MCF 10A (cell line): ENCODE data around the gene MON2. TPM values are rescaled to one million over a fixed set of nuclear protein-coding genes. Genes with fewer than 3 reads are reported as not detected.

Experiments used
- BruUV-seq: library from RNA; stranded (reverse); fragments of 400-500 nt; replicated peaks from 2 replicates; lab custom pipeline; 2021; lab: Mats Ljungman, UMichigan
- CTCF ChIA-PET: fragments of 300-600 bp; sonication (Branson Sonifier 250); formaldehyde crosslinking; extraction: SDS; loops from one replicate; lab custom pipeline; 2021; ENCODE audit warnings: antibody characterized with exemption, inconsistent platforms; lab: Yijun Ruan, JAX
- POLR2A ChIA-PET: fragments of 300-600, 350-650 bp; sonication (Branson Sonifier 250); formaldehyde crosslinking; extraction: SDS; loops from one replicate; lab custom pipeline; 2020; ENCODE audit warnings: antibody characterized with exemption, inconsistent platforms; lab: Yijun Ruan, JAX
- DNase-seq: peaks from one replicate; pipeline ENCODE4 v3.0.0-alpha.2; 2018; ENCODE audit not compliant: unreplicated experiment
- H3K27ac Mint-ChIP-seq: one replicate; pipeline ENCODE4 v1.8.0; 2022; ENCODE audit warnings: mild to moderate bottlenecking, low read depth, mixed read lengths; ENCODE audit not compliant: unreplicated experiment
- H3K27me3 Mint-ChIP-seq: one replicate; pipeline ENCODE4 v1.8.0; 2022; ENCODE audit warnings: mixed read lengths; ENCODE audit not compliant: insufficient read depth, unreplicated experiment
- H3K36me3 Mint-ChIP-seq: one replicate; pipeline ENCODE4 v1.8.0; 2022; ENCODE audit warnings: mild to moderate bottlenecking, moderate library complexity, mixed read lengths; ENCODE audit not compliant: insufficient read depth, unreplicated experiment
- H3K4me1 Mint-ChIP-seq: one replicate; pipeline ENCODE4 v1.8.0; 2022; ENCODE audit warnings: mixed read lengths; ENCODE audit not compliant: insufficient read depth, unreplicated experiment
- H3K4me3 Mint-ChIP-seq: one replicate; pipeline ENCODE4 v1.8.0; 2022; ENCODE audit warnings: mild to moderate bottlenecking, moderate library complexity, mixed read lengths; ENCODE audit not compliant: unreplicated experiment
- H3K9me3 Mint-ChIP-seq: one replicate; pipeline ENCODE4 v1.8.0; 2022; ENCODE audit warnings: mixed read lengths; ENCODE audit not compliant: unreplicated experiment
- CTCF ChIP-seq: fragments of 200-600 bp; IDR thresholded peaks from one replicate; pipeline ENCODE4 v1.8.0; 2022; ENCODE audit warnings: antibody characterized with exemption, mild to moderate bottlenecking; ENCODE audit not compliant: unreplicated experiment
- intact Hi-C: fragments of 100-400 bp; cut with micrococcal nuclease; formaldehyde crosslinking; loops from 2 replicates; pipeline ENCODE4 v1.14.1; 2022
- total RNA-seq: library from RNA; stranded (reverse); gene quantifications from 2 replicates; pipeline ENCODE4 v1.2.3, GENCODE V29; 2022

MON2 gene
- total RNA-seq, 1 experiment from 2014 or later: 49.5 TPM

DNA sequence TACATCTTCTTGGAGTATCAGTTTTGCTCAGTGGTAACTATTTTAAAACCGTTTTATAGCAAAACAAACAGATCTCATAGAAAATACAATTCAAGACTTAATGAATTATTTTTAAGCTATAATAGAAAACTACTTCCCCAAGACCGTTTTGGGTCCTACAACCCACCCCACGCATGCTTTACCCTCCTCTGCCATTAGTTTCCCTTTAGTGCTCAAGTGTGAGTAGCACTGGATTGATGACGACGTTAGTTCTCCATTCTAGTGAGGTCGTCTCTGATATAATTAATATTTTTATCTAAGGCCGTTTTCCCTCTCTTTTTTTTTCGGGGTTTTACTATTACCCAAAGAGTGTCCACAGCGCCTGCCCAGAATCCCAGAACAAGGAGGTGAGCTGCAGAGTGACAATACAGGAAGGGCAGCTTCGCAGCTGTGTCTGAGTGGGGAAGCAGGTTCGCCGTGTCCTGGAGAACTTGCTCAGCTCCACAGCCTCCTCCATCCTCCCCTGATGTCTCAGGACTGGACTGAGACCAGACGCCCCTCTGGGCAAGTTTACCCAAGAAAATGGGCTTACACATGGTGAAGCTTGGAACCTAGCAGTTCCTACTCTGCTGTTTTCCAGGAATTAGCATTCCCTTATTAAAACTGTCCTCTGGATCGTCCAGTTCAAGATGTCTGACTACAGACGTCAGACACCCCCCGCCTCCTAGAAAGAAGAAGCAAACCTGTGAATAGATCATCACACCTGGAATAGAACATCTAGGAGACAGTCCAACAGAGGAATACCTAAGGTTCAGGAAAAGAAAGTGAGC lies 31.9 kb upstream of the MON2 start:
- ChIA-PET CTCF (interaction anchor here (0.6 to 5.0 kb wide), 14 partner anchors 9 to 1014 kb away, joined by 3 to 96 read pairs (median 5); no protein-coding TSS in a partner anchor), POLR2A (no interaction called here)
- peaks cover 8% of the 10 kb centered on the region for H3K36me3 Mint-ChIP-seq
- intact Hi-C loops: no loop called here
- no peak overlapping the region for H3K27ac Mint-ChIP-seq
- TF ChIP-seq CTCF: no peak
- peaks cover 4% of the 10 kb centered on the region for H3K9me3 Mint-ChIP-seq
- peak overlapping the region; percentile 71 for H3K4me3 Mint-ChIP-seq
- DNase-seq: no peak
- no TSS peak for BruUV-seq
- peaks cover 30% of the 10 kb centered on the region for H3K27me3 Mint-ChIP-seq
- peaks cover 20% of the 10 kb centered on the region for H3K4me1 Mint-ChIP-seq

GRCh38 chr12:62435303-62436163 lies 31.1 kb upstream of the MON2 start:
- no peak for TF ChIP-seq CTCF
- H3K4me3 Mint-ChIP-seq: peak overlapping the region; percentile 71
- CTCF ChIA-PET: interaction anchor here (0.5 to 5.0 kb wide), 19 partner anchors 9 to 637 kb away, joined by 3 to 96 read pairs (median 5); no protein-coding TSS in a partner anchor
- POLR2A ChIA-PET: interaction anchor here (1.3 kb wide), 1 partner anchor 19 kb away, joined by 3 read pairs; no protein-coding TSS in a partner anchor
- no TSS peak for BruUV-seq
- peak; percentile 32 for DNase-seq
- intact Hi-C loops: no loop called here
- no peak overlapping the region for H3K27ac Mint-ChIP-seq
- peaks cover 21% of the 10 kb centered on the region for H3K27me3 Mint-ChIP-seq
- H3K9me3 Mint-ChIP-seq: no peaks in the 10 kb centered on the region
- peaks cover 8% of the 10 kb centered on the region for H3K36me3 Mint-ChIP-seq
- H3K4me1 Mint-ChIP-seq: peaks cover 20% of the 10 kb centered on the region

DNA sequence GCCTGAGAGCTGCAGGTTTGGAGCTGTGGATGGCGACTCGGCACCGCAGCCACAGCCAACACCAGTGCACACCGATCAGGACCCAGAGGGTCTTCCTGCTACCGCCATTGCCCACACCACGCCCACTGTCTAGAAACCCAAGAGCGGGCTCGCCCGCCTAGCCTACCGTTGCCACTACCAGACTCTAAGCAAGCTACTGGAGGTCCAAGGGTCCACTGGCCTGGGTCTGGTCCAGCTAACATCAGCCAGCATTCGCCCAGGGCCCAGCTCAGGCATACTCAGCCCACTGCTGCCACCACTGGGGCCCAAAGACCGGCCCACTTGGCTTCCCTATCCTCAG lies 30.5 kb upstream of the MON2 start:
- DNase-seq: no peak
- POLR2A ChIA-PET: interaction anchor here (1.3 kb wide), 1 partner anchor 20 kb away, joined by 3 read pairs; no protein-coding TSS in a partner anchor
- intact Hi-C loops: no loop called here

More for the DNA sequence above, 30.5 kb upstream of the MON2 start:
- Mint-ChIP-seq H3K27ac (no peak overlapping the region), H3K4me1 (peaks cover 20% of the 10 kb centered on the region), H3K9me3 (peaks cover 4% of the 10 kb centered on the region), H3K27me3 (peaks cover 15% of the 10 kb centered on the region), H3K4me3 (no peak overlapping the region), H3K36me3 (peaks cover 8% of the 10 kb centered on the region)
- TF ChIP-seq CTCF: no peak
- no TSS peak for BruUV-seq
- CTCF ChIA-PET: interaction anchor here (0.6 to 5.0 kb wide), 13 partner anchors 9 to 382 kb away, joined by 3 to 96 read pairs (median 5); no protein-coding TSS in a partner anchor
